Kidney epithelial cell (primary cell): ENCODE data around the gene CCBE1. TPM values are rescaled to one million over a fixed set of nuclear protein-coding genes. Genes with fewer than 3 reads are reported as not detected.

ENCODE experiments used
- DNase-seq: peaks from one replicate; pipeline ENCODE4 v3.0.0-alpha.2; 2010; ENCODE audit warnings: low read depth
- H3K27me3 ChIP-seq: 2 replicates; pipeline ENCODE4 v1.6.0; 2011; ENCODE audit warnings: low read length; ENCODE audit not compliant: control insufficient read depth, insufficient read depth
- H3K36me3 ChIP-seq: 2 replicates; pipeline ENCODE4 v1.5.1; 2011; ENCODE audit warnings: low read length; ENCODE audit not compliant: control insufficient read depth, insufficient read depth
- H3K4me3 ChIP-seq: 2 replicates; pipeline ENCODE4 v1.5.1; 2011; ENCODE audit warnings: low read depth, mild to moderate bottlenecking, control low read depth, low read length
- total RNA-seq: library from RNA; depleted of rRNA; stranded (reverse); fragments of >200 nt; gene quantifications from 2 replicates; pipeline ENCODE4 v1.2.3, GENCODE V29; 2015
- TF ChIP-seq, protein P1 (sequence below): IDR thresholded peaks from 2 replicates; pipeline ENCODE4 v1.5.1; 2011; ENCODE audit warnings: mild to moderate bottlenecking, moderate library complexity, low read length, control low read depth, inconsistent platforms; ENCODE audit not compliant: insufficient read depth, poor library complexity, severe bottlenecking

CCBE1 gene
- total RNA-seq, 1 donor from 2014 or later: 1.2 TPM

DNA sequence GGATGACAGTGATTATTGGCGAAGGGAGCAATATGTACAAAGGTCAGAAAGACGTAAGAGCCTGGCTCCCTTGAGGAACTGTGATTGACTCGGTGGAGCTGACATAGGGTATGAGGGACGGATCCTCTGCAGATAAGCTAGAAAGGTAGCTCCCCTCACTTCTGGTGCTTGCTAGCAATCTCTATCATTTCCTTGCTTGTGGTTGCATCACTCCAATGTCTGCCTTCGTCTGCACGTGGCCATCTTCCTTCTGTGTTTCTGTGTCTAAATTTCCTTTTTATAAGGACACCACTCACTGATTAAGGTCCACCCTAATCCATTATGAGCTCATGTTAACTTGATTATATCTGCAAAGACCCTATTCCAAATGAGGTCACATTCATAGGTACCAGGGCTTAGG lies 315.3 kb downstream of the CCBE1 start:
- no peak for DNase-seq
- TF ChIP-seq, protein P1, sequence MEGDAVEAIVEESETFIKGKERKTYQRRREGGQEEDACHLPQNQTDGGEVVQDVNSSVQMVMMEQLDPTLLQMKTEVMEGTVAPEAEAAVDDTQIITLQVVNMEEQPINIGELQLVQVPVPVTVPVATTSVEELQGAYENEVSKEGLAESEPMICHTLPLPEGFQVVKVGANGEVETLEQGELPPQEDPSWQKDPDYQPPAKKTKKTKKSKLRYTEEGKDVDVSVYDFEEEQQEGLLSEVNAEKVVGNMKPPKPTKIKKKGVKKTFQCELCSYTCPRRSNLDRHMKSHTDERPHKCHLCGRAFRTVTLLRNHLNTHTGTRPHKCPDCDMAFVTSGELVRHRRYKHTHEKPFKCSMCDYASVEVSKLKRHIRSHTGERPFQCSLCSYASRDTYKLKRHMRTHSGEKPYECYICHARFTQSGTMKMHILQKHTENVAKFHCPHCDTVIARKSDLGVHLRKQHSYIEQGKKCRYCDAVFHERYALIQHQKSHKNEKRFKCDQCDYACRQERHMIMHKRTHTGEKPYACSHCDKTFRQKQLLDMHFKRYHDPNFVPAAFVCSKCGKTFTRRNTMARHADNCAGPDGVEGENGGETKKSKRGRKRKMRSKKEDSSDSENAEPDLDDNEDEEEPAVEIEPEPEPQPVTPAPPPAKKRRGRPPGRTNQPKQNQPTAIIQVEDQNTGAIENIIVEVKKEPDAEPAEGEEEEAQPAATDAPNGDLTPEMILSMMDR: no peak
- no peaks in the 10 kb centered on the region for H3K36me3 ChIP-seq
- H3K27me3 ChIP-seq: no peaks in the 10 kb centered on the region
- H3K4me3 ChIP-seq: no peak overlapping the region

Other genes starting within 250 kb of the CCBE1 start
- gene PMAIP1, start 202.6 kb upstream of the CCBE1 start, total RNA-seq: 65.2 and 73.9 TPM in 2 replicates